HG02798 (cell line): Measurements from ENCODE around the gene STXBP6.
A peak's percentile ranks its signal among the peaks of the same experiment; 100 is the strongest.

ENCODE experiments used
- ATAC-seq: cut with Tn5 transposase; IDR thresholded peaks from one replicate; pipeline ENCODE4 v1.9.1; 2021; ENCODE audit warnings: mild to moderate bottlenecking; ENCODE audit not compliant: unreplicated experiment, poor library complexity

STXBP6 gene

DNA sequence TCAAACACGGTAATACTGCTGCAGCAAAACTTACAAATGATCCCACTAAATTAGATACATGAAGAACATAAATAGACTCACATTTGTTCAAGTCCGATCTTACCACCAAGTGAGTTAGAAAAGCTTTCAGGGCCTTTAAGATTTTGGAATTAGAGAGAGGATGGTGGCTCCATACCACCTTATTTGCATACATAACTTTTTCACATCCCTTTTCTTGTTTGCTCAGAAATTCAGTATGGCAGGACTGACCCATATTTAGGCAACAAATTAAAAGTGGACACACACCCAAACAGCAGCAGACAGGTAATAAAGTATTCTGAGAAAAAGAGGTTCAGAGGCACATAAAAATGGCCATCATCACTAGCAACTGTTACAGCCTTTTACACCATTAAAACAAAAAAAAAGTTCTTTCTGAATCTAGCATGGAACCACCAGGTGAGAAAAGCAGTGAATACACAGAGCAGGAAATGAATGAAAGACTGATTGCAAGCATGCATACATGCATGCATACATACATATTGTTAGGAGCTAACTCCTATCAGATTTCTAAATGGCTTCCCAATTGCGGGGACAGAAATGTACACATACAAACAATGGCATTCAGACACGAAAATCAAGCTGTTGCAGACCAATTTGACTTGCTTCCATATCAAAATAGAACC, 23.3 kb downstream of the STXBP6 start:
- ATAC-seq, result peak; percentile 66

DNA sequence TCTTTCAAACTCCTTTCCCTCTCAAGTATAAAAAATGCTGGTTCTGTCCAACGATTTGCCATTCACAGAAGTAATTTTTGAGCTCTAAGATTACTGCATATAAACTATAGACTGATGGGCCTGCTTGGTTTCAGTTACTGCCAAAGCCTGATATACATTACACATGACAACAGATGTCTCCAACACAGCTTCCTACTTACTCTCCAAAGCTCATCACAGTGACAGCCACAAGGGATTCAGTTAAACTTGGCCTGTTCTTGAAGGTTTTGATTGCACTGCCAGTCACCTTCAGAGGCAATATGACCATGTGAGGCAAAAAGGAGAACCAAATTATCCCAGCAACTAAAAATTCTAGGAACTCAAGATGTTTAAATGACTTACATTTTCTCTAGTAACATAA, 30.1 kb downstream of the STXBP6 start:
- no peak for ATAC-seq

DNA sequence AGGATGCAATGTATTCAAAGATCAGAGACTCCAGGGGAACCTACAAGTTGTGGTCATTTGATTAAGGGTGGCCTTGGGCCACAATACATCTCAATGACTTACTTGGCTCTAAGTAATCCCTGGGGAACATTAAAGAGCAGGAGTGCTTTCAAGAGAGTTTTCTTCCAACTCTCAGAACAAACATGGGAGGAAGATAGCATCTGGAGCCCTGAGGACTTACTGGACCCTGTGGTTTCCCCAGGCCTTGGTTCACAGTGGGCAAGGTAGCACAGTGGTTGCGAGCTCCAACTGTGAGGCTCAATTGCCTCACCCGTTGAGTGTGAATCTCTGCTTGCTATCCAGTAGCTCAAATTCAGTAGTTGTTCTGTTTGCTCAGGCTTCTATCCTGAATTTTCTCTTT, 32.4 kb downstream of the STXBP6 start:
- ATAC-seq, result no peak

DNA sequence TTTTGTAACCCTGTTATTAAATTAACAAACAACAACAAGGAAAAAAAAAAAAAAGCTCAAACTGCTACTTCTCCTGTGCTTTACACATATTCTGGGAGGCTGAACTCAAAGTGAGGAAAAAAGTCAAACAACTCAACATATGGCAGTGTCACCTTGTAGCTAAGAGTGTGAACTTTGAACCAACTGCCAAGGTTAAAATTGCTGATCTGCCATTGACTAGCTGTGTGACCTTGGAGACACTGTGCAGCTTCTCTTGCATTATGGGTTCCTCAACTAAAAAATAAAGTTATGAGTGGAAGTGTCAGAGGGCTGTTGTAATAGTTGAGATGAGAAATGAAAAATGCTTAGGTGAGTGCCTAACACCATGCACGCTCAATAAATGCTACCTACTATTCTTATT, 34.2 kb downstream of the STXBP6 start:
- ATAC-seq, result no peak

DNA sequence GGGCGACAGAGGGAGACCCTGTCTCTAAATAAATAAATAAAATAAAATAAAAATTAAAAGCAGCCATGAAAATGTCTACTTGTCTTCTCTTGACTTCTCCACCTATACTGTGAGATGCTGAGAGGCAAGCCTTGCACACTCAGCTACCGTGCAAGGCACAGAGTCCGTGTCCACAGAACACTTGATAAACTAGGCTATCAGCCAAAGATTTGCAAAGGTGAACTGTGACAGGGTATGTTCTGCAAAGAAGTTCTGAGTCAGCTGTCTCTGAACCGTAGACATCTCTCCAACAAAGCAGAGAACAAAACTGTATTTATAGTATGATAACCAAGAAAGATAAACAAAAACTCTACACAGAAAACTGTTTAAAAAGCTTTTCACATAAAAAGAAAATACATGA, 35.5 kb downstream of the STXBP6 start:
- ATAC-seq, result no peak

DNA sequence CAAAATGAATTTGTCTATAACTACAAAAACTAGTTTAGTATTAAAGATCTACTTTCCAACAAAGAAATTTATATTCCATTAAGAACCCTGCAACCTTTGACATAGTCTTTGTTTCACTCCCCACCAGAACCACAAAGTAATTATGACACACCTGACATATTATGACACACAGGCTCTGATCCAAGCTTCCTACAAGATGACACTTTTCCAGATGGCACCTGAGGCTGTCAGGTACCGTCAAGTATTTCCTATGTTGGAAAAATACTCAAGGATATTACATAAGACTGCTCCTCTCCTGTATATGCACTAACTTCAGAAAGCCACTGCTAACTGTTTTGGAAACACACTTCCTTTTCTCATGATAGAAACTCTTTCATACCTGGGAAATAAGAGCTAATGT, 38.9 kb downstream of the STXBP6 start:
- ATAC-seq, result no peak

DNA sequence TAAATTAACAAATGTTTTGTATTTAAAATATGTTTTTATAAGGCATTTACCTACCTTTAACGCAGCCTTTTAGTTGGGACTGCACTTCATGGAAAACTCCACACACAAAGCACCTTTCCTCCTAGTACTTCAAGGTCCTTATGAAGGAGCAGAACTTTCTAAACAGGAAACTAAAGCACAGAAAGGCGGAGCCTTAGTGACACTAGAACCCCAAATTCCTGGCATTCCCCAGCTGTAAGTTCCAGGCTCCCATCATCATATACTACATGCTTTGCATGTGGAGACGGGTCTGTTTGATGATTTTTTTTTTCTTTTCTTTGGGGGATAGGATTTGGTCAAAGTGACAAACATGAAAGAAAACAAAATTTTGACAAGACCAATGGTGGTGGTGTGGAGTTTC, 39.5 kb downstream of the STXBP6 start:
- no peak for ATAC-seq

DNA sequence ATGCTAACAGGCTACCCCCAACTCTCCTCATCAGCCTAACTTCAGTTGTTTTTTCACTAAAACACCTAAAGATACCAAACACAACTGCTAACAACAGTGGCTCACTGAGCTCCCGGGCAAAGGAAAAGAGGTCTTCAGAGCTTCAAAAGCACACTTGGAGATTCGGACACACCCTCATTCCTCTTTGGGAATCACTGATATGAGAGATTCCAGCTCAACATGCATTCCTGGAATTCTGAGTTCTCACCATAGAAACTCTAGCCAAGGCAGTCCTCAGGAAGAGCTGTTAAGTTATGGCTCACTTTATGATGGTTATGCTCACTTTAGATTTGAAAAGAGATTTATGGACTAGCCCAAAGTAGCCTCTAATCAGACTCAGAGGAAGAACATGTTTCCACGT, 40.1 kb downstream of the STXBP6 start:
- ATAC-seq, result no peak

DNA sequence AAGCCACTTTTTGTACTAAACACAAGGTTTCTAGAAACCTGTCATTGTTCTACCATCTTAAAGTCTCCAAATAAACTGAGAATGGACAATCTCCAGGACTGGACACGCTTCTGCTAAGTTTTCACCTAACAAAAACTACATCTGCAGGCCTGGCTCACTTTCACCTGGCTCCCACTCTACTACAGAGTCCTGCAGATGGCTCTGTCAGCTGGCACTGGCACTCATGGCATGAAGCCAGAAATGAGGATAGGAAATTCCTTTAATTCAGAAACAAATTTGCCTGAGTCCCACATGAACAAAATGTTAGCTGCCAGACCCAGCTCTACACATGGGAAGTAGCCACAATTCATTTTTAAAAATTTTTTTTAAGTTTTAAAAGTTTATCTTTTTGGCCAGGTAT, 42.1 kb downstream of the STXBP6 start:
- no peak for ATAC-seq

DNA sequence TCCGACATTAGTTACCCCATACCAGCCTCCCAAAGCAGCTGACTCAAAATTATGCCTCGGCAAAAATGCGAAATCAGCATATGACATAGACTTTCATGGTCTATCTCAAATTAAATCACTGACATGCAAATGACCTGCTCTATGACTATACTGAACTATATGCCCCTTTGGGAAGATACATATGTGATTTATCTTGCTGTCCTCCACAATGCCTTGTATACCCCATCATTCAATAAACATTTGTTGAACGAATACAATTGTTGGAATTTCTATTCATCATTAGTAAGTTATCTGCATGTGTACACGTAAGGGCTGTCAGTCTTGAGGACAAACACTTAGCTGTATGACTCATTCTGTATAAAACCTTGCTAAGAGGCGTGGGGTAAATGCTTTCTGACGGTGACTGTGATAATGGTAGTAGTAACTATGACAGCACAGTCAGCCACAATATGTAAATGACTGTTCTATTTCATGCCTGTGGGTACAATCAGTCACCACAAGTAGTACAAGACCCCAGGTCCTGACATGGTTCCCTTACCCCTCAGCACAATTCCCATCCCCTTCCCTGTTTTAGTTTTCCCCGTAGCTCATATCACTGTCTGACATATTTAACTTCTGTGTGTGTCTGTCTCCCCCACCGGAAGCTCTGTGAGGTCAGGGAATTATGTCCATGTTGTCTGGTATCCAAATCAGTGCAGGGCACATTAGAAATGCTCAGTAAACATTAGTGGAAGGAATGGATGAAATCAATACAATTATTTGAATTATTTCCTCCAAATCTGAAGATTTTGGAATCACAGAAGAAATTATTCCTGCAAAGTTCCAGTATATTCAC, 42.8 kb downstream of the STXBP6 start:
- peak; percentile 57 for ATAC-seq

DNA sequence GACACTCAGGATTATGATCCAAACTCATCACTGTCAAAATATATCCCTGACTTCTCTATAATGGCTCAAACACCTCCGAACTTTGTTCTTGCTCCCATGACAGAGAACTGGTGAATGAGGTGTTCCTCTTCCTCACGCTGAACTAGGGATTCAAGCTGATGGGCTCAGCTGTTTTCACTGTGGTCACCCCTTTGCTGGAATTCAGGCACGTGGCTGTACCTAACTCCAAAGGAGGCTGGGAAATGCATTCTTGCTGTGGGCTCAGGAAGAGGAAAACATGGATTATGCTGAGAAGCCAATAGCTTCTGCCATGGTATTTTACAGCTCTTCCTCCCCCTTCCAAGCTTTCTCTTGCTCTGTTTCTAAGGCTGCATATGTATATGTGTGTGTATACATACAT, 43.9 kb downstream of the STXBP6 start:
- ATAC-seq, result no peak

DNA sequence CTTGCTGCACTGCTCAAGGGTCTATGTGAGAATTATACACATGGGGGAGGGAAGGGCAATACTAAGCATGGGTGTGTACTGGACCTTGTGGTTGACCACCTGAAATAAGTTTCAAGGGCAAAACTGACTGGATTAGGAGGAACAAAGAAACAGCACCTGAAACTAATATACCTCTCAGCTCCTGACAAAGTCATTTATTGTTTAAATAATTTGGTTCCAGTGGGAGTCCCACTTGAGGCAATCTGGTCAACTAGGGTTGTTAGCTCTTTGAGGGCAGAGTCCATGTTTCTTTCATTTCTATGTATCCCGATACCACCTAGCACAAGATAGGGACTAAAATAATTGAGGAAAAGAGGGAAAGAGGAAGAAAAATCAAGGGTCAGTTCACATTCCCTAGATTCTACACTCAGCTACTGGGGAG, 45.5 kb downstream of the STXBP6 start:
- ATAC-seq, result peak; percentile 40

DNA sequence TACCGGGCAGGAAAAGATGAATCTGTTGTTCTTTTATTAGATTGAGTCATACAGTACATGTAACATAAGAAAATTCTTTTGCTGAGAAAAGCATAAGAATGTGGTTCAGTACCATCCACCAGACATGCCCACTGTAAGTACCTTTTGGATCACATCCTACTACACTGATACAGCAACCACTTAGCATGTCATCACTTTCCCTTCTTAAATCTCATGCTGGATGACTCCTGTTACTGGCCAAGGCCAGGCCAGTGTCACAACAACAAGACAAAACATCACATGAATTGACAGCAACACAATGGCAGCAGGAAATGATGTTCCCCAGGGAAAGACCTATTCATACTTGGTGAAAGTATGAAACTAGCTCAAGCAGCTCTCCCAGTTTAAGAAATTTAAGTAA, 46.4 kb downstream of the STXBP6 start:
- ATAC-seq, result no peak

DNA sequence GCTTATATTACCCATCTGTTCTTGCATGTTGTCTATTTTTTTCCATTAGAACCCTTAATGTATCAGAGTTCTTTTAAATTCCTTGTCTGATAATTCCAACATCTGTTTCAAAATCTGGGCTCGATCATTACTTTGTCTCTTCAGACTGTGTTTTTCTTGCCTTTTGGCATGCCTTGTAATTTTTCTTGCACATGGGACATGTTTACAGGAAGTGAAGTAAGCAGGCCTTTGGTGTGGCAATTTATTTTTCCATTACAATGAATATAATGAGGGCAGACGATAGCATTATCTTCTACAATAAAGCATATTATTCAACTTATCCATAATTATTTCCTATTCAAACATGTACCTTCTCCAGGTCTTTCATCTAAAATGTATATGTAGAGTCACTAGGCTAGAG, 48.3 kb downstream of the STXBP6 start:
- ATAC-seq, result no peak

DNA sequence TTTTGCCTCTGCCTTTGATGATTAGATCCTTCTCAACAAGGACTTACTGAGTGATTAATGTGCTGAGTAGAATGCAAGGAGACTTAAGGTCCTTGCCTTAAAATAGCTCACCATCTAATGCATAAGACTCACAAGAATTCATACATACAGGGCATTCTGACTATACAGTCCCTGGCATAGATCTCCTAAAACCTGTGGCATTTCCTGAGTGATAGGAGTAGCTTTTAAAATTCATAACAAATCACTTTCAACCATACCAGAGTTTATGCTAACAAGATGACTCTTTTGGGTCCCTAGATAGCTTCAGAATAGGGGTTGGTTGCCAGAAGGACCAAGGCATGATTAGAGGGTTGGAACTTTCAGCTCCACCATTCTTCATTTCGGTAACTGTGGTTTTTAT, 48.8 kb downstream of the STXBP6 start:
- ATAC-seq, result no peak

DNA sequence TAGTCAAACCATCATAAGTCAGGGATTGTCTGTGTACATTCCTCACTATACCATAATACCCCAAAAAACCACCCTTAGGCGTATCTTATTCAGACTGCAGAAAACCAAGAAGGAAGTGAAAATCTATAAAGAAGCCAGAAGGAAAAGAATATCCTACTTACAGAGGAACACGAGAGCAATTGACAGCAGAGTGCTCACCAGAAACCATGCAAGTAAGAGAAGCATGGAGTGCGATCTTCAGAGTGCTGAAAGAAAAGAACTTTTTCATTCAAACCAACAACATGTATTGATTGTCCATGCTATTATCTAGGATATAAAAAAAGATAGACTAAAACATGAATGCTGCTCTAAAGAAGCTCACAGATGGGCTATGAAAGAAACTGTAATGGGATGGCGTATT, 50.8 kb downstream of the STXBP6 start:
- ATAC-seq, result no peak

DNA sequence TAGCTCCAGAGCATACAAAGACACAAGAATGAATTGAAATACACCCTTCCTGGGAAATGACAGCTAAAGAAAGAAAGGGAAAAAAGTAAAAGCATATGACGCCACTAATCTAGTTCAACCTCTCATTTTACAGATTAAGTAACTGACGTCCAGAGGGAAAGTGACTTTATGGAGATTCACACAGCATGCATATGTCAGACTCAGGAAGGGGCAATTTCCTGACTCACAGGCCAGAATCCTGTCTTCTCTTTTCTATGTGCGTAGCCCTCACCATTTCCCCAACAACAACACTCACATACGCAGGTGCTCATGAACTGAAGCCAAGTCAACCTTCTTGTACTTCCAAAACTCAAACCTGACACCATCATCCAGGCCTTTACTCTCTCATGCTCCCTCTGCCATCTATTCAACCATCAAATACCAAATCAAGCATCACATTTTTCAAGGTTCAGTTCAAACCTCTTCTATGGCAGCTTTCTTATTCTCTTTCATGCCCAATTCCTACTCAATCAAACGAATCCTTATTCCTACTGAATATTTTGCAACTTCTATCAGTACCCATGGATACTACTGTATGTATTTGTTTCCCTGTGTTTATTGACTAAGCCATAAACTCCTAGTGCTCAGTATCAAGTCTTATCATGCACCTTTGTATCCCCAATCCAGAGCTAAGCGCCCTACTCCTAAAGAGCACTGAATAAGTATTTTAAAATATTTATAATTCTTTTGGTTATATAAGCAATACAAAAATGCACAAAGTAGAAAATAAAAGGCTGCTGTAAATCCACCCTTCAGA, 52.8 kb downstream of the STXBP6 start:
- no peak for ATAC-seq

DNA sequence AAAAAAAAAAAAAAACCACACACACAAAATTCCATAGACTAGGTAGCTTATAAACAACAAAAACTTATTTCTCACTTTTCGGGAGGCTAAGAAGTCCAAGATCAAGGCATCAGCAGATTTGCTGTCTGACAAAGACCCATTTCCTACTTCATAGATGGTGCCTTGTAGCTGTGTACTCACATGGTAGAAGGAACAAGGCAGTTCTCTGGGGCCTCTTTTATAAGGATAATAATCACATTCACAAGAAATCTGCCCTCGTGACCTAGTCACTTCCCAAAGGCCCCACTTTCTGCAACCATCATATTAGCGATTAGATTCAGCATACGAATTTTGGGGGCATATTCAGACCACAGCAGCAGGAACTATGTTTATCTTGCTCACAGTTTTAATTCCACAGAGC, 54.9 kb downstream of the STXBP6 start:
- ATAC-seq, result no peak

DNA sequence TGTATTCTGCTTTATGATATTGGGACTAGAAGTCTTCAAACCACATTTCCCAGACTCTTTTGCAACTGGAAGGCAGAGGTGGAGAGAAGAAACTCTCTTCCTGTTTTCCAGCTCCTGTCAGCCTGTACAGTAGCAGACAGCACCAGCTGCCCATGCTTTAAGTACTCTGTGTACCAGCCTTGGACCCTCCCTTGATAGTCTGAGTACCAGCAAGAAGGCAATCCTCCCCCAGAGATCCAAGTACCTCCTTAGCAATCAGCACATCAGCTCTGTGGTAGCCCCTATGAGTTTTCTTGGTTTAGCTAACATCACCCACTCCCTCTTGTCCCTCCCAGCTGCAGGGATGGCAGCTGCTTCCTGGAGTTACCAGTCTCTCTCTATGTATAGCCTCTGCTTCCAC, 56.3 kb downstream of the STXBP6 start:
- ATAC-seq, result no peak

DNA sequence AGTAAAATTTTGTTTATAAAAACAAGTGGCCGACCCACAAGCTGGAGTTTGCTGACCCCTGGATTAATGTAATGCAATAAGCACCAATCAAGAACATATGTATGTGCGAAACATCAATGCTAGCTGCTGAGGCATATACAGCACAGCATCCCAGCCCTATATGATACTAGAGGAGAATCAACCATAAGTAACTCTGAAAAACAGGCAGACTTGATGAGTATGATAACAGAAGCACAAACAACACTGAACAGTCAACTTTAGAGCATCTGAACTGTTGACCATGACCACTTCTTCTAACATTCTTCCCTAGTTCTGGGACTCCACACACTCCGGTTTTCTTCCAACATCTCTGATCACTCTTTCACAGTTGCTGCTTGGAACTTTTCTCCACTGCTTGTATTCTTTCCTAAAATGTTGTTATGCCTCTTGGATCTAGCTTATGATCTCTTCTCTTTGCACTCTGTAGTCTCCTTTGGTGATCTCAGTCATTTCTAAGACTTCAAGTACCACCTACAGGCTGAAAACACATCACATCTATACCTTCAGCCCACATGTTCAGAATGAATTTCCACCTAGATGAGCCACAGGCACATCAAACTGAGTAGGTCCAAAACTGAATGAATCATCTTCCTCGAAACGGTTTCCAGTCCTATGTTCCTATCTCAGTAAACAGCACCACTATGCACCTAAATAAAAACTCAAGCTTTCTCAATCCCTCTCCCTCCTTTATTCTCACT, 57.2 kb downstream of the STXBP6 start:
- peak; percentile 35 for ATAC-seq

DNA sequence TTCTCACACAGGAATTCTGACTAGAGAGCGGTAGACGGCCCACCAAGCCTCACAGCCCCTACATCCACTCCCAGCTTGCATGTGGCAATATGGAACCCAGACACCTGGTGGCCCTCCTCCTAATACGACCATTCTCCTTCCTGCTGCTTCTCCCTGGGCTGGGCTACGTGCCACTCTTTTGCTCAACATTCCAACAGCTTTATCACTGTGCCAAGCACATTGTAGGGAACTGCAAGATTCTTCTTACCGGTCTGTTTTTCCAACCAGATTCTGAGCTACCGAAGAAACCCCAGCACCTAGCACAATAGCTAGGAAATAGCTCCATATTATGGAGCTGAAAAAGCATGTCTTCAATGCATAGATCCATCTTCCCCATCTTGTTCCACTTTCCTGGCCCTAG, 58.1 kb downstream of the STXBP6 start:
- no peak for ATAC-seq
